ENCODE measurements around the gene SRA1.

DNA sequence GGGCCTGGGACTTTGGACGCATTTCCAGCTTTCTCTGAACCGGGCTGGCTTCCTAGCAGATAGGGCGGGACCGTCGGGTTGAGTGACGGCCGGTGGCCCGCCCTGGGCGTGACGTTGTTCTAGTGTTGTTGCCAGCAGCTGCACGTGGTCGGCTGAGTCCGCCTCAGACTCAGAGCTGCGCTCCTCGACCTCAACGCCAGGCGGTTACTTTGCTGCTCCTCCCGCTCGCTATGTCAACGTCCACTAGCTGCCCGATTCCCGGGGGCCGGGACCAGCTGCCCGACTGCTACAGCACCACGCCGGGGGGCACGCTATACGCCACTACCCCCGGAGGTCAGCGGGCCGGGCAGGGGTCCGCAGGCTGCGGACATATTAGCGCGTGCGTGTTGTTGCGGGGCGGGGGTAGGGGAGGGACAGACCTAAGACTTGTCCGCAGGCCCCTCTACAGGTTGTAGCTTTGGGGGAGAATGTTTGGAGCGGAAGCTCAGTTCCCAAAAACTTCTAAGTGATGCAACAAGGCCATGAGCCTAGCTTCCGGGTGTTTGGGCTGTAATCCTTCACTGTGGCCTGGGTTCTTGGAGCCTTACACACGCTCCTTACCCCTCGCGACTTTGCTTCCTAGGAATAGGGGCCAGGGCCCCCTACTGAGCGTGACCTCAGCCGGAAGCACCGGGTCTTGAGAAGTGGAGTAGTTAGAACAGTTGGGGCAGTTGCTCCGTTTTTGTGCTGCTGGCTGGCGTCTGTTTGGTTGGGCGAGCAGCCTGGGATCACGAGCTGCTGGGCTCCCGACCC, 9.6 kb downstream of the SRA1 start, which contains the start of gene EIF4EBP3:
- TF ChIP-seq GATA2 (IDR thresholded peaks at IDR 0.05; ENCODE audit: low read depth, low read length): no peak
- TF ChIP-seq GATA3 (IDR thresholded peaks at IDR 0.05; ENCODE audit: low read depth, low read length): no peak
